Esophagus squamous epithelium (tissue), 4 donors: ENCODE data around the gene DEPDC5.

Experiments used
- POLR2A ChIP-seq, 4 donors: fragments of 450-650 bp; IDR thresholded peaks; one replicate each; pipeline ENCODE4 v1.6.1; 2017; ENCODE audit warnings: antibody characterized with exemption in 4 of 4, mild to moderate bottlenecking in 4 of 4, moderate library complexity in 3 of 4
- TF ChIP-seq, protein P1 (sequence below), 6 experiments: fragments of 450-650 bp in 4 of 6; fragments of 200-600 bp in 2 of 6; sonication (generic) in 2 of 6; IDR thresholded peaks; one replicate each; pipeline ENCODE4 v1.5.1; 2016 to 2019; ENCODE audit warnings: antibody characterized with exemption in 6 of 6, mild to moderate bottlenecking in 4 of 6, moderate library complexity in 4 of 6

DNA sequence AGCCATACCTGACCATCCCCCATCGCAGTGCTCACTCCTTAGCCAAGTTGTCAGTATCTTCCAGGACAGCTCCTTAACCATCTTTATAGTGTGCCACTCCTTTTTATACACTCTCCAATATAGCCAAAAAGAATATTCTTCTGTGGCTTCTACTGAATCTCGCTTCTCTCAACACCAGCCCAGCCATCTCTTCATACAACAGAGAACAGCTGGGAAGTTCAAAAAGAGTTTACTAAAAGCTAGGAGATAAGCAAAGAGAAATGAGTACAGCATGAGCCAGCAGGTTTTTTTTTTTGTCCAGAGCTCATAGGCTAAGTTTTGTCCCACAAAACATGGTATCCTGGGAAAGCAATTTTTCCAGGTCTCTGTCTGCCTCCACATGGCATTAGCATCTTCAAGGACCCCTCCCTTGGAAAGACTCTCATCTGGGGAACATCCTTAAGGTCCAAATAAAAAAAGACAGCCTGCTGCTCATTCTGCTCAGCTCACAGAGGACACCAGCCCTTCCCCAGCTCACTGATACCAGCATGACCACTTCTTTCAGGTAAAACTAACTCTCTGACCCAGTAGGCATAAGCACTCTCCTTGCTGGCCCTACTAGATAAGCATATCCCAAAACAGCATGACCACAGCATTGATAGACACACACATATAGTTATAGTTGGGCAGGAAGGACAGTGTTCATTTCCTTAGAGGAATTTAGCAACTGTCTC, 141.7 kb downstream of the DEPDC5 start:
- no peak for TF ChIP-seq POLR2A (IDR thresholded peaks at IDR 0.05)
- TF ChIP-seq, protein P1, sequence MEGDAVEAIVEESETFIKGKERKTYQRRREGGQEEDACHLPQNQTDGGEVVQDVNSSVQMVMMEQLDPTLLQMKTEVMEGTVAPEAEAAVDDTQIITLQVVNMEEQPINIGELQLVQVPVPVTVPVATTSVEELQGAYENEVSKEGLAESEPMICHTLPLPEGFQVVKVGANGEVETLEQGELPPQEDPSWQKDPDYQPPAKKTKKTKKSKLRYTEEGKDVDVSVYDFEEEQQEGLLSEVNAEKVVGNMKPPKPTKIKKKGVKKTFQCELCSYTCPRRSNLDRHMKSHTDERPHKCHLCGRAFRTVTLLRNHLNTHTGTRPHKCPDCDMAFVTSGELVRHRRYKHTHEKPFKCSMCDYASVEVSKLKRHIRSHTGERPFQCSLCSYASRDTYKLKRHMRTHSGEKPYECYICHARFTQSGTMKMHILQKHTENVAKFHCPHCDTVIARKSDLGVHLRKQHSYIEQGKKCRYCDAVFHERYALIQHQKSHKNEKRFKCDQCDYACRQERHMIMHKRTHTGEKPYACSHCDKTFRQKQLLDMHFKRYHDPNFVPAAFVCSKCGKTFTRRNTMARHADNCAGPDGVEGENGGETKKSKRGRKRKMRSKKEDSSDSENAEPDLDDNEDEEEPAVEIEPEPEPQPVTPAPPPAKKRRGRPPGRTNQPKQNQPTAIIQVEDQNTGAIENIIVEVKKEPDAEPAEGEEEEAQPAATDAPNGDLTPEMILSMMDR (IDR thresholded peaks at IDR 0.05), result no peak
